ENCODE measurements around the gene PRKCA.

Gene PRKCA

DNA sequence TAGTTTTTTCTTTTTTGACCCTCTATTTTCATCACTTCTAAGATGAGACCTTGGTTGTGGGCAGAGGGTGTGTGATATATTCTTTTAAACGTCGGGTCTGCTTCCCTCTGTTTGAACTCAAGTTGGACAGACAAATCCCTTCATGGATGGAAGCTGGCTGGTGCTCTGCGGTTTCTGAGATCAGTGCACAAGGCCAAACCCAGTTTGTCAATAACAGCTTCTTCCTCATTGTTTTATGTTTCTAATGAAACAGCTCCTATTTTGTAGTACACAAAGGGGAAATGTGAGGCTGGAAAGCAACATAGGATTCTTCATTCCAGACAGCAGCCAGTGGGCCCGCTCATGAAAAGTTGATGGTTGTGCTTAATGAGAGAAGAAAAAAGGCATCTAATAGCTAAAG lies 159.6 kb downstream of the PRKCA start:
- Histone ChIP-seq H3K79me2 (ENCODE audit: insufficient read depth, low read depth) (no peaks in the 10 kb centered on the region), H4K20me1 (ENCODE audit: insufficient read depth) (no peaks in the 10 kb centered on the region), H3K36me3 (ENCODE audit: insufficient read depth) (no peaks in the 10 kb centered on the region), H3K9ac (no peak overlapping the region), H3K27me3 (ENCODE audit: insufficient read depth, low read depth) (no peaks in the 10 kb centered on the region), H2AFZ (ENCODE audit: low read depth) (no peak overlapping the region), H3K4me1 (ENCODE audit: low read depth, poor library complexity, severe bottlenecking) (no peaks in the 10 kb centered on the region), H3K4me2 (no peak overlapping the region), H3K4me3 (IDR thresholded peaks at IDR 0.05; ENCODE audit: insufficient read depth, low read depth, low read length) (no peak overlapping the region), H3K27ac (no peak overlapping the region)
- TF ChIP-seq CTCF (conservative IDR thresholded peaks at IDR 0.05; ENCODE audit: low read depth, low read length): no peak

- no peak overlapping the region for H3K4me2 ChIP-seq
- no peak overlapping the region for H3K27ac ChIP-seq
- H4K20me1 ChIP-seq (ENCODE audit: insufficient read depth): no peaks in the 10 kb centered on the region
- H2AFZ ChIP-seq (ENCODE audit: low read depth): no peak overlapping the region
- no peaks in the 10 kb centered on the region for H3K27me3 ChIP-seq (ENCODE audit: insufficient read depth, low read depth)
- no peak overlapping the region for H3K9ac ChIP-seq
- H3K36me3 ChIP-seq (ENCODE audit: insufficient read depth): no peaks in the 10 kb centered on the region
- no peak overlapping the region for H3K4me3 ChIP-seq (IDR thresholded peaks at IDR 0.05; ENCODE audit: insufficient read depth, low read depth, low read length)
- H3K4me1 ChIP-seq (ENCODE audit: low read depth, poor library complexity, severe bottlenecking): no peaks in the 10 kb centered on the region
- no peaks in the 10 kb centered on the region for H3K79me2 ChIP-seq (ENCODE audit: insufficient read depth, low read depth)
- no peak for TF ChIP-seq CTCF (conservative IDR thresholded peaks at IDR 0.05; ENCODE audit: low read depth, low read length)
Observed at GRCh38 chr17:66464921-66465320, 162.5 kb downstream of the PRKCA start.

- Histone ChIP-seq H3K4me3 (IDR thresholded peaks at IDR 0.05; ENCODE audit: insufficient read depth, low read depth, low read length) (no peak overlapping the region), H3K9ac (no peak overlapping the region), H3K36me3 (ENCODE audit: insufficient read depth) (no peaks in the 10 kb centered on the region), H3K79me2 (ENCODE audit: insufficient read depth, low read depth) (no peaks in the 10 kb centered on the region), H4K20me1 (ENCODE audit: insufficient read depth) (no peaks in the 10 kb centered on the region), H2AFZ (ENCODE audit: low read depth) (no peak overlapping the region), H3K27me3 (ENCODE audit: insufficient read depth, low read depth) (no peaks in the 10 kb centered on the region), H3K4me1 (ENCODE audit: low read depth, poor library complexity, severe bottlenecking) (no peaks in the 10 kb centered on the region), H3K27ac (no peak overlapping the region), H3K4me2 (no peak overlapping the region)
- TF ChIP-seq CTCF (conservative IDR thresholded peaks at IDR 0.05; ENCODE audit: low read depth, low read length): no peak
Observed at GRCh38 chr17:66465701-66466100, 163.3 kb downstream of the PRKCA start.

DNA sequence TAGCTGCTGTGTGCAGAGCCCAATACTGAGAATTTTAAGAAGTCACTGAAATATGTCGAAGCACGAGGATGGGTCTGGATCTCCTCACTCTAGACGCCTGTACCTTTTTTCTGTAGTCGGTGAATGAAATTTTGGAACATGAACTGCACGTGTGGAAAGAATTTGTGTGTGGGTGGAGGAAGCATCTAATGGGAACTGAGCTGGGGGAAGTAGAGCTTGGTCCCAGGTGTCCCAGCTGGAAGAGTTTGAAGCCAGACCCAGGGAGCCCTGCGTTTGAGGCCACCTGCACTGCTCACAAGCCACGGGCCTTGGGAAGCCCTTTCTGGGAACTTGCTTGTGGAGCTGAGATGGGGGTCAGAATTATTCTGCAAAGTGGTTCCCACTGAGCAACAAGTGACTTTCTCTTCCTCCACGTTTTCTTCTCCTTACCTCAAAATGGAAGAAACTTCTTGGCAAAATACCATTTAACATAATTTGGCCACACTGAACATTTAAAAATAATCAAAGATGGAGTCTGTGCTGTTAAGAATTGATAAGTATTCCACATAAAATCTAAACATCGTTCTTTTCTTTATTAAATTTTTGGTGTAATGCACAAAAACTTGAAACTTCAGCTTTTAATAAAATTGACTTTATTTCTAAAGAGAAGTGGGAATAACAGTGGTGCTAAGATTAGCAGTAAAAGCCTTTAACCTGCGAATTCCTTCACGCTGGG lies 163.8 kb downstream of the PRKCA start:
- H3K27ac ChIP-seq: no peak overlapping the region
- no peaks in the 10 kb centered on the region for H3K79me2 ChIP-seq (ENCODE audit: insufficient read depth, low read depth)
- no peaks in the 10 kb centered on the region for H3K4me1 ChIP-seq (ENCODE audit: low read depth, poor library complexity, severe bottlenecking)
- H2AFZ ChIP-seq (ENCODE audit: low read depth): no peak overlapping the region
- H3K27me3 ChIP-seq (ENCODE audit: insufficient read depth, low read depth): no peaks in the 10 kb centered on the region
- H3K9ac ChIP-seq: no peak overlapping the region
- no peaks in the 10 kb centered on the region for H3K36me3 ChIP-seq (ENCODE audit: insufficient read depth)
- H3K4me2 ChIP-seq: no peak overlapping the region
- no peak for TF ChIP-seq CTCF (conservative IDR thresholded peaks at IDR 0.05; ENCODE audit: low read depth, low read length)
- no peaks in the 10 kb centered on the region for H4K20me1 ChIP-seq (ENCODE audit: insufficient read depth)
- H3K4me3 ChIP-seq (IDR thresholded peaks at IDR 0.05; ENCODE audit: insufficient read depth, low read depth, low read length): no peak overlapping the region
